Measurements from ENCODE around the gene MINAR2.

The MINAR2 gene

GRCh38 chr5:129771058-129771838 is 23.4 kb downstream of the MINAR2 start:
- peak; percentile 60 for DNase-seq (ENCODE audit: low spot score)

- DNase-seq (ENCODE audit: low spot score) = no peak
Measured at GRCh38 chr5:129773376-129773775, 25.5 kb downstream of the MINAR2 start.

DNA sequence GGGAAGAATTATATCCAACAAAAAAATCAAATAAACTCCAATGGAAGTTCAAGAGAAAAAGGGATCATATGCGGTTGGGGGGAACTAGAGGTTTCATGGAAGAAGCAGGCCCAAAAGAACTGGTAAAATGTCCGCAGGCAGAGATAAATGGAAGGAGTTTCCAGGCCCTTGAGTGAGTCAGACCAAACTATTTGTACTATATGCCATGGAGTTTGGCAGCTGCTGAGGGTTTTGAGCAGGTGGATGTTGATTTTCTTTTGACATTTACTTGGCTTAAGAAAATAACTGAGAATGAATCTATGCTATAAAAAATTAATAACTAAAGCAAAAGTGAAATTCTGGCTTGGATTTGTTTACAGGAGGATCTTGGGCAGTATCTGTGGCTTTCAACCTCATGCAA is 33.7 kb downstream of the MINAR2 start:
- DNase-seq (ENCODE audit: low spot score) = no peak

- DNase-seq (ENCODE audit: low spot score) = no peak
Measured at GRCh38 chr5:129803403-129803802, 55.5 kb downstream of the MINAR2 start.

DNA sequence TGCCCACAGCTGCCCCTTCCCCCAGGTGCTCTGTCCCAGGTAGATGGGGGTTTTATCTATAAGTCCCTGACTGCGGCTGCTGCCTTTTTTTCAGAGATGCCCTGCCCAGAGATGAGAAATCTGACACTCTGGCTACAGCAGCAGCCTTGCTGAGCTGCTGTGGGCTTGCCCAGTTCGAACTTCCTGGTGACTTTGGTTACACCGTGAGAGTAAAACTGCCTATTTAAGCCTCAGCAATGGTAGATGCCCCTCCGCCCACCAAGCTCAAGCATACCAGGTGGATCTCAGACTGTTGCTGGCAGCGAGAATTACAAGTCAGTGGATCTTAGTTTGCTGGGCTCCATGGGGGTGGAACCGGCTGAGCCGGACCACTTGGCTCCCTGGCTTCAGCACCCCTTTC is 56.8 kb downstream of the MINAR2 start:
- no peak for DNase-seq (ENCODE audit: low spot score)

DNA sequence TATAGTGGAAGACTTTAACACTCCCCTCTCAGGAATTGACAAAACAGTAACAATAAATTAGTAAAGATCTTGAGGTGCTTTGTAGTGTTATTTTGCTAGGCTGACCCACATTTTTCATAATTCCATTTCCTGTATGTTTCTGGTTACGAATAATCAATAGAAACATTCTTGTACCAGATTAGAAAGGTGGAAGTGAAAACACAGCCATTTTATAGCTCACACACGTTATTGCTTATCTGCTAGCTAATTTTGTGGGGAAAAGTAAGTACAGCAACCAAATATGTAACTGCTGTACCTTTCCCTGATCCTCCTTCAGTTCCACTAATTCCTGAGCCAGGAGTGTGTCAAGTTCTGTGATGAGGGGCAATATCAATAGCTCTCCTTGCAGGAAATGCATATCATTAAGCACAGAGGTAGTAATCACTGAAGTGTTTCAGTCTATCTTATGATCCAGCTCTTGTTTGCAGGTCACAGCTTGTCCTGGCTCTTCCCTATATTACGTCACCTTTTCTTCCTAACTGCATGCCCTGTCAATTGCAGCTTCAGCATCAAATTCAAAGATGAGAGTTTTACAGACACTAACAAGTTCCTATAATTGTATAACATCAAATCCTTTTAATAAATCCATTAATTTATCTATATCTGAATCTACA is 59.4 kb downstream of the MINAR2 start:
- DNase-seq (ENCODE audit: low spot score) = no peak
